EL (cell line): ENCODE data around the gene EPB41L2.
A peak's percentile ranks its signal among the peaks of the same experiment; 100 is the strongest.
"Not testable (repeated sequence)": the region's sequence is repeated elsewhere in the genome, so short reads cannot be mapped to it uniquely, and the experiment has no call there.

Source experiments
- DNase-seq: peaks from one replicate; pipeline ENCODE4 v3.0.0-alpha.2; 2016

Gene EPB41L2

GRCh38 chr6:131033631-131034030 lies 29.4 kb downstream of the EPB41L2 start:
- DNase-seq: no peak

GRCh38 chr6:131029626-131030297 lies 33.3 kb downstream of the EPB41L2 start:
- DNase-seq: peak; percentile 67

GRCh38 chr6:131027326-131027725 lies 35.7 kb downstream of the EPB41L2 start:
- no peak for DNase-seq

- no peak for DNase-seq
These were observed 36.8 kb downstream of the EPB41L2 start for GRCh38 chr6:131026243-131026642.

GRCh38 chr6:131024565-131024964 lies 38.5 kb downstream of the EPB41L2 start:
- DNase-seq: no peak

- peak; percentile 71 for DNase-seq
These were observed 39.1 kb downstream of the EPB41L2 start for GRCh38 chr6:131023834-131024504.

- DNase-seq: no peak
These were observed 40.4 kb downstream of the EPB41L2 start for GRCh38 chr6:131022691-131023090.

GRCh38 chr6:131017962-131018361 lies 45.1 kb downstream of the EPB41L2 start:
- no peak for DNase-seq

- DNase-seq: peak; percentile 55
These were observed 47.3 kb downstream of the EPB41L2 start for GRCh38 chr6:131015630-131016263.

GRCh38 chr6:131015025-131015591 lies 47.9 kb downstream of the EPB41L2 start:
- no peak for DNase-seq

GRCh38 chr6:131014080-131014776 lies 48.8 kb downstream of the EPB41L2 start:
- DNase-seq: no peak

GRCh38 chr6:131013495-131013894 lies 49.5 kb downstream of the EPB41L2 start:
- peak; percentile 86 for DNase-seq

- no peak for DNase-seq
These were observed 53.3 kb downstream of the EPB41L2 start for GRCh38 chr6:131009790-131010189.

- DNase-seq: not testable (repeated sequence)
These were observed 54.1 kb downstream of the EPB41L2 start for GRCh38 chr6:131008965-131009364.

GRCh38 chr6:131007964-131008363 lies 55.1 kb downstream of the EPB41L2 start:
- DNase-seq: not testable (repeated sequence)

- DNase-seq: no peak
These were observed 55.8 kb downstream of the EPB41L2 start for GRCh38 chr6:131007286-131007685.

- no peak for DNase-seq
These were observed 57.5 kb downstream of the EPB41L2 start for GRCh38 chr6:131005439-131006016.

- DNase-seq: no peak
These were observed 58.1 kb downstream of the EPB41L2 start for GRCh38 chr6:131004936-131005335.

- DNase-seq: no peak
These were observed 58.7 kb downstream of the EPB41L2 start for GRCh38 chr6:131004387-131004755.

- no peak for DNase-seq
These were observed 59.3 kb downstream of the EPB41L2 start for GRCh38 chr6:131003488-131004386.

GRCh38 chr6:131002661-131002980 lies 60.4 kb downstream of the EPB41L2 start:
- no peak for DNase-seq
